ENCODE results near the gene BSDC1. TPM values are rescaled to one million over a fixed set of nuclear protein-coding genes. Genes with fewer than 3 reads are reported as not detected.

BSDC1 gene
- total and polyA plus RNA-seq, 10 of the 15 experiments (the other 5 are each of a cell fraction or from before 2014, with no cell fraction given), result 3.0 to 39.7 (median 22.8) TPM

DNA sequence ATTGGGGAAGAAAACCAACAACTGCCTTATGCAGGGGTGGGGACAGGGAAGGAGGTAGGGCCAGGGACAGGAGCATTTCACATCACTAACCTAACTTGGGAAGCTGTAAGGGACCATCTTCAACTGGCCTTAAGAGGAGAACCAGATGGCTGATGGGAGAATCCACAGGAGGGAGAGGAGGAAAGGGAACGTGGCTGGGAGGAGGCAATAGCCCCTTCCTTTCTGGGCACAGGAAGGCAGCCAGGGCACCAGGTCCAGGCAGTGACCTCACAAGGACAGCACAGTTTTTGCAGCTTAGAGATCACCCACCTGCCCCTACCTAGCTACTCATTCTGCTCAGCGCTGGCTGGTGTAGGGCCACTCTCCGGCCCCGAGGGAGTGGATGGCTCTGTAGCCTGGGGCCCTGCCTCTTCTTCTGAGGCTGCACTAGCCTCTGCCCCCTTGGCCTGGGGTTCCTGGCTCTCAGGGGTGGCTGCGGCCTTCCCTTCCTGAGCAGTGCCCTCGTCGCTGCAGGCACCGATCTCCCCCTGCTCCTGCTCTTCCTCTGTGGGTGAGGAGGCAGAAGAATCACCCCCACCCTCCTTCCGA lies 59.9 kb downstream of the BSDC1 start (continued):
- TF ChIP-seq ATF7 (IDR thresholded peaks at IDR 0.05; ENCODE audit: low read depth), result no peak
- TF ChIP-seq, protein P1, sequence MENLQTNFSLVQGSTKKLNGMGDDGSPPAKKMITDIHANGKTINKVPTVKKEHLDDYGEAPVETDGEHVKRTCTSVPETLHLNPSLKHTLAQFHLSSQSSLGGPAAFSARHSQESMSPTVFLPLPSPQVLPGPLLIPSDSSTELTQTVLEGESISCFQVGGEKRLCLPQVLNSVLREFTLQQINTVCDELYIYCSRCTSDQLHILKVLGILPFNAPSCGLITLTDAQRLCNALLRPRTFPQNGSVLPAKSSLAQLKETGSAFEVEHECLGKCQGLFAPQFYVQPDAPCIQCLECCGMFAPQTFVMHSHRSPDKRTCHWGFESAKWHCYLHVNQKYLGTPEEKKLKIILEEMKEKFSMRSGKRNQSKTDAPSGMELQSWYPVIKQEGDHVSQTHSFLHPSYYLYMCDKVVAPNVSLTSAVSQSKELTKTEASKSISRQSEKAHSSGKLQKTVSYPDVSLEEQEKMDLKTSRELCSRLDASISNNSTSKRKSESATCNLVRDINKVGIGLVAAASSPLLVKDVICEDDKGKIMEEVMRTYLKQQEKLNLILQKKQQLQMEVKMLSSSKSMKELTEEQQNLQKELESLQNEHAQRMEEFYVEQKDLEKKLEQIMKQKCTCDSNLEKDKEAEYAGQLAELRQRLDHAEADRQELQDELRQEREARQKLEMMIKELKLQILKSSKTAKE (IDR thresholded peaks at IDR 0.05; ENCODE audit: low read depth, poor library complexity, severe bottlenecking), result no peak
- TF ChIP-seq, protein P2, sequence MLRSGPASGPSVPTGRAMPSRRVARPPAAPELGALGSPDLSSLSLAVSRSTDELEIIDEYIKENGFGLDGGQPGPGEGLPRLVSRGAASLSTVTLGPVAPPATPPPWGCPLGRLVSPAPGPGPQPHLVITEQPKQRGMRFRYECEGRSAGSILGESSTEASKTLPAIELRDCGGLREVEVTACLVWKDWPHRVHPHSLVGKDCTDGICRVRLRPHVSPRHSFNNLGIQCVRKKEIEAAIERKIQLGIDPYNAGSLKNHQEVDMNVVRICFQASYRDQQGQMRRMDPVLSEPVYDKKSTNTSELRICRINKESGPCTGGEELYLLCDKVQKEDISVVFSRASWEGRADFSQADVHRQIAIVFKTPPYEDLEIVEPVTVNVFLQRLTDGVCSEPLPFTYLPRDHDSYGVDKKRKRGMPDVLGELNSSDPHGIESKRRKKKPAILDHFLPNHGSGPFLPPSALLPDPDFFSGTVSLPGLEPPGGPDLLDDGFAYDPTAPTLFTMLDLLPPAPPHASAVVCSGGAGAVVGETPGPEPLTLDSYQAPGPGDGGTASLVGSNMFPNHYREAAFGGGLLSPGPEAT (IDR thresholded peaks at IDR 0.05; ENCODE audit: low read depth), result no peak
- no peak for TF ChIP-seq ATF2 (IDR thresholded peaks at IDR 0.05; ENCODE audit: low read length)
- no peak for TF ChIP-seq ZNF274 (IDR thresholded peaks at IDR 0.05; ENCODE audit: insufficient read depth, insufficient read length)
- TF ChIP-seq BACH1 (IDR thresholded peaks at IDR 0.05; ENCODE audit: borderline replicate concordance), result no peak
- TF ChIP-seq CBX5 (IDR thresholded peaks at IDR 0.05; ENCODE audit: low read depth), result no peak
- TF ChIP-seq CBX3 (IDR thresholded peaks at IDR 0.05; ENCODE audit: borderline replicate concordance, low read depth), result no peak
- no peak for TF ChIP-seq CHD2 (IDR thresholded peaks at IDR 0.05; ENCODE audit: borderline replicate concordance, low read depth, low read length)
- TF ChIP-seq NFYB (IDR thresholded peaks at IDR 0.05; ENCODE audit: insufficient read depth, low read depth, low read length), result no peak
- TF ChIP-seq, protein P3, sequence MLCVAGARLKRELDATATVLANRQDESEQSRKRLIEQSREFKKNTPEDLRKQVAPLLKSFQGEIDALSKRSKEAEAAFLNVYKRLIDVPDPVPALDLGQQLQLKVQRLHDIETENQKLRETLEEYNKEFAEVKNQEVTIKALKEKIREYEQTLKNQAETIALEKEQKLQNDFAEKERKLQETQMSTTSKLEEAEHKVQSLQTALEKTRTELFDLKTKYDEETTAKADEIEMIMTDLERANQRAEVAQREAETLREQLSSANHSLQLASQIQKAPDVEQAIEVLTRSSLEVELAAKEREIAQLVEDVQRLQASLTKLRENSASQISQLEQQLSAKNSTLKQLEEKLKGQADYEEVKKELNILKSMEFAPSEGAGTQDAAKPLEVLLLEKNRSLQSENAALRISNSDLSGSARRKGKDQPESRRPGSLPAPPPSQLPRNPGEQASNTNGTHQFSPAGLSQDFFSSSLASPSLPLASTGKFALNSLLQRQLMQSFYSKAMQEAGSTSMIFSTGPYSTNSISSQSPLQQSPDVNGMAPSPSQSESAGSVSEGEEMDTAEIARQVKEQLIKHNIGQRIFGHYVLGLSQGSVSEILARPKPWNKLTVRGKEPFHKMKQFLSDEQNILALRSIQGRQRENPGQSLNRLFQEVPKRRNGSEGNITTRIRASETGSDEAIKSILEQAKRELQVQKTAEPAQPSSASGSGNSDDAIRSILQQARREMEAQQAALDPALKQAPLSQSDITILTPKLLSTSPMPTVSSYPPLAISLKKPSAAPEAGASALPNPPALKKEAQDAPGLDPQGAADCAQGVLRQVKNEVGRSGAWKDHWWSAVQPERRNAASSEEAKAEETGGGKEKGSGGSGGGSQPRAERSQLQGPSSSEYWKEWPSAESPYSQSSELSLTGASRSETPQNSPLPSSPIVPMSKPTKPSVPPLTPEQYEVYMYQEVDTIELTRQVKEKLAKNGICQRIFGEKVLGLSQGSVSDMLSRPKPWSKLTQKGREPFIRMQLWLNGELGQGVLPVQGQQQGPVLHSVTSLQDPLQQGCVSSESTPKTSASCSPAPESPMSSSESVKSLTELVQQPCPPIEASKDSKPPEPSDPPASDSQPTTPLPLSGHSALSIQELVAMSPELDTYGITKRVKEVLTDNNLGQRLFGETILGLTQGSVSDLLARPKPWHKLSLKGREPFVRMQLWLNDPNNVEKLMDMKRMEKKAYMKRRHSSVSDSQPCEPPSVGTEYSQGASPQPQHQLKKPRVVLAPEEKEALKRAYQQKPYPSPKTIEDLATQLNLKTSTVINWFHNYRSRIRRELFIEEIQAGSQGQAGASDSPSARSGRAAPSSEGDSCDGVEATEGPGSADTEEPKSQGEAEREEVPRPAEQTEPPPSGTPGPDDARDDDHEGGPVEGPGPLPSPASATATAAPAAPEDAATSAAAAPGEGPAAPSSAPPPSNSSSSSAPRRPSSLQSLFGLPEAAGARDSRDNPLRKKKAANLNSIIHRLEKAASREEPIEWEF (IDR thresholded peaks at IDR 0.05; ENCODE audit: insufficient replicate concordance, low read depth, low read length), result no peak
- TF ChIP-seq HCFC1 (IDR thresholded peaks at IDR 0.05; ENCODE audit: low read length), result no peak
- TF ChIP-seq RUNX3 (IDR thresholded peaks at IDR 0.05; ENCODE audit: low read length), result no peak
- TF ChIP-seq, protein P4, sequence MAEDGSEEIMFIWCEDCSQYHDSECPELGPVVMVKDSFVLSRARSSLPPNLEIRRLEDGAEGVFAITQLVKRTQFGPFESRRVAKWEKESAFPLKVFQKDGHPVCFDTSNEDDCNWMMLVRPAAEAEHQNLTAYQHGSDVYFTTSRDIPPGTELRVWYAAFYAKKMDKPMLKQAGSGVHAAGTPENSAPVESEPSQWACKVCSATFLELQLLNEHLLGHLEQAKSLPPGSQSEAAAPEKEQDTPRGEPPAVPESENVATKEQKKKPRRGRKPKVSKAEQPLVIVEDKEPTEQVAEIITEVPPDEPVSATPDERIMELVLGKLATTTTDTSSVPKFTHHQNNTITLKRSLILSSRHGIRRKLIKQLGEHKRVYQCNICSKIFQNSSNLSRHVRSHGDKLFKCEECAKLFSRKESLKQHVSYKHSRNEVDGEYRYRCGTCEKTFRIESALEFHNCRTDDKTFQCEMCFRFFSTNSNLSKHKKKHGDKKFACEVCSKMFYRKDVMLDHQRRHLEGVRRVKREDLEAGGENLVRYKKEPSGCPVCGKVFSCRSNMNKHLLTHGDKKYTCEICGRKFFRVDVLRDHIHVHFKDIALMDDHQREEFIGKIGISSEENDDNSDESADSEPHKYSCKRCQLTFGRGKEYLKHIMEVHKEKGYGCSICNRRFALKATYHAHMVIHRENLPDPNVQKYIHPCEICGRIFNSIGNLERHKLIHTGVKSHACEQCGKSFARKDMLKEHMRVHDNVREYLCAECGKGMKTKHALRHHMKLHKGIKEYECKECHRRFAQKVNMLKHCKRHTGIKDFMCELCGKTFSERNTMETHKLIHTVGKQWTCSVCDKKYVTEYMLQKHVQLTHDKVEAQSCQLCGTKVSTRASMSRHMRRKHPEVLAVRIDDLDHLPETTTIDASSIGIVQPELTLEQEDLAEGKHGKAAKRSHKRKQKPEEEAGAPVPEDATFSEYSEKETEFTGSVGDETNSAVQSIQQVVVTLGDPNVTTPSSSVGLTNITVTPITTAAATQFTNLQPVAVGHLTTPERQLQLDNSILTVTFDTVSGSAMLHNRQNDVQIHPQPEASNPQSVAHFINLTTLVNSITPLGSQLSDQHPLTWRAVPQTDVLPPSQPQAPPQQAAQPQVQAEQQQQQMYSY (CRISPR knock-in tag; IDR thresholded peaks at IDR 0.05), result no peak

Data from GM12878 (cell line).